ENCODE measurements around the gene DPYSL4. TPM values are rescaled to one million over a fixed set of nuclear protein-coding genes. Genes with fewer than 3 reads are reported as not detected.

DPYSL4 gene
- total RNA-seq, 4 donors from 2014 or later = 1.1 to 1.3 TPM; not detected in 2

DNA sequence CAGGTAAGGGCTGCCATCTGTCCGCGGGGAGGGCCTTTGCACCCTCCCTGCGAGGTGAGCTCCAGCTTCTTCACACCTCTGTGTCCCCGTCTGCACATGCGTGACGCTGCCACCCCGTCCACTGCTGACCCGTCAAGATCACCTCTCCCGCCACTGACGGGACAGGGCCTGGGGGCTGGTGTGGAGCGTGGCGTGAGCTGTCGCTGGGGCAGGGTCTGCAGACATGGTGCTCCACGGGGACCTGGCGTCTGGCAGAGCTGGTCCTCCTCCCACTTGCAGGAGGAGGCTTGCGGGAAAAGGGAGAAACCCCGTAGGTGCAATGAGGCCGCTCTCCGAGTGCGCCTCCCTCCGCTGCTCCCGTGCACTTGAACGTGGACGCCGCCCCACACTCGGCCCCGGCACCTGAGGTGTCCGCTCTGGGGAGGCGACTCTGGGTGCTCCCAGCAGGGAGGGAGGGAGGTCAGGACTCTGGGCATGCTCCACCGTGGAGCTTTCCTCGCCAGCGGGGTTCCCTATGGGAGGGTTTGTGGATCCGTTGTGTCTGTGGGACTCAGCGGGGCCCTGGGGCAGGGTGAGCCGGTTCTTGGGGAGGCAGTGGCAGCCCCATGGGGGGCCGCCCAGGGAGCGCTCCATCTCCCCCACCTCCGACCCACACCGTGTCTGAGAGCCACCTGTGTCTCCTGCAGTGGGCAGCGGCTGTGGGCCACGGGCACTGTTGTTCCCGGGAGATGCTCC, 17.6 kb upstream of the DPYSL4 start:
- 92 to 94% methylated on average over 33 to 41 of the region's 42 CpGs for WGBS, 2 donors
- intact Hi-C loops (cut with DNase I; ENCODE audit: low total_unique reads) = no loop called here
- no peak for DNase-seq (ENCODE audit: low spot score in 2 of 2)
- no peak overlapping the region for H3K4me3 ChIP-seq (ENCODE audit: low read depth, poor library complexity, severe bottlenecking)
- TF ChIP-seq POLR2A (IDR thresholded peaks at IDR 0.05) (no peak), CTCF (IDR thresholded peaks at IDR 0.05) (no peak)

DNA sequence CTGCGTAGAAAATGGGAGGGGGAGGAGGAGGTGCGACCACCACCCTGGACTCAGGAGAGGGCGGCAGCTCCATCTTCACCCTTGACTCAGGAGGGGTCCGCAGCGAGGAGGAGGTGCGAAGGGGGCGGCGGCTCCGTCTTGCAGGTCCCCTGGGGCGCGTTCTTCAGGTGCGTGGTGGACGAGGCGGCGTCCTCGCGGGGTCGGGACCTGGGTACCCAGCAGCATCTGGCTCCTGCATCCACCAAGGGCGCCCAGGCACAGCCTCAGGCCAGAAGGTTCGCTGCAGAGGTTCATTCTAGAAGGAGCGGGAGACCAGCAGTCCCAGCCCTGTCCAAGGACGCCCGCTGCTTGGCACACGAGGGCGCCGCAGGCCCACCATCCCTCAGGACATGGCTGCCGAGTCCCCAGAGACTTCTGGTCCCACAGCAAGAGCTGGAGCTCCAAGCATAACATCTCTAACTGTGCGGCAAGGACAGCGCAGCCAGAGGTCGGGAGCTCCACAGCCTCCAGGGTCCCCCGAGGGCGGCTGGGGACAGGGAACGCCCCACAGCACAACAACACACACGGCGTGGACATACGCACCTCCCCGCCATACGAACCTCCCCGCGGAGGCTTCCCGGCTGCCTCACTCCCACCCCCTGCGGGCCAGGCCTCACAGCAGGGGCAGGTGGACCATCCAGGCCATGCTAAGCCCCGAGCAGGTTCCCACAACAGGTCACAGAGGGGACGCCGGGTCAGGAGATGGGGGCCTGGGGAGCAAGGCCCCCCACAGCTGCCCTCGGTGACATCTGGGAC, 16.8 kb upstream of the DPYSL4 start:
- no peak overlapping the region for H3K4me3 ChIP-seq (ENCODE audit: low read depth, poor library complexity, severe bottlenecking)
- no peak for TF ChIP-seq POLR2A (IDR thresholded peaks at IDR 0.05)
- TF ChIP-seq CTCF (IDR thresholded peaks at IDR 0.05) = no peak
- intact Hi-C loops (cut with DNase I; ENCODE audit: low total_unique reads) = no loop called here
- DNase-seq (ENCODE audit: low spot score in 2 of 2) = no peak
- 86 to 90% methylated on average over 31 to 41 of the region's 46 CpGs for WGBS, 2 donors

DNA sequence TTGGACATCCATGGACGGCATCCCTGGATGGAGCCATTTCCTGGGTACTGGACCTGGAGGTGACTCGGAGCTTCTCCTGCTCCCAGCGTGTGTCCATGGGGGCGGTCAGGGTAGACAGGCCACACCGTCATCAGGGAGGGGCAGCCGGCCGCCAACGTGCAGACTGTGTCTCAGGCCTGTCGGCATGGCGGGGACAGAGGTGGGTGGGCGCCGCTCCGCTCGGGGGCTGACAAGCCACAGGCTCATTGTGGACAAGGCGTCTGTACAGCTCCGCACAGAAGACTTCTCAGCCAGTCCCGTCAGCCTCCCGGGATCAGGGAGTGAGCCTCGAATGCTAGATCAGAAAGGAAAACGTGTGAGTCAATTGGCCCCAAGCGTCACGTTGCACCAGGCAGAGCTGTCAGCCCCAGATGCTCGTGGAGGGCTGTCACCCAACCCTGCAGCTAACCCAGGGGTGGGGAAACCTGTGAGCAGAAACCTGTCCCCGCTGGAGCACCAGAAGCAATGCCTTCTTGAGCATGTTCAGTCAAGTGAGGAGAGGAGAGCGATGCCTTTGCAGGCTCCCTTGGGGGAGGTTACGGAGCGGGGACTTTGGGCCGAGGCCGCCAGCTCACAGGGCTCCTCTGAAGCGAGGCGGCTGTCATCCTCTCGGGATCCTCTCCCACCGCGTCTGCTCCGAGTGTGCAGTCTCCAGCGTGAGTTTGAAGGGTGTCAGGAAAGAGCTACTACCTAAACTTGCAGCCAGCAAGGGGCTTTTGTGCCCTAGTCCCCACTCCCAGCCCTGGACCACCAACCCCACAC, 16.0 kb upstream of the DPYSL4 start:
- H3K4me3 ChIP-seq (ENCODE audit: low read depth, poor library complexity, severe bottlenecking) = no peak overlapping the region
- TF ChIP-seq CTCF (IDR thresholded peaks at IDR 0.05) (no peak), POLR2A (IDR thresholded peaks at IDR 0.05) (no peak)
- 50 to 53% methylated on average over 27 to 36 of the region's 36 CpGs for WGBS, 2 donors
- DNase-seq (ENCODE audit: low spot score in 2 of 2) = no peak
- intact Hi-C loops (cut with DNase I; ENCODE audit: low total_unique reads) = no loop called here

GRCh38 chr10:132172091-132173066, 14.4 kb upstream of the DPYSL4 start:
- WGBS, 2 donors = 41 to 47% methylated on average over 26 of the region's 26 CpGs
- intact Hi-C loops (cut with DNase I; ENCODE audit: low total_unique reads) = no loop called here
- no peak overlapping the region for H3K4me3 ChIP-seq (ENCODE audit: low read depth, poor library complexity, severe bottlenecking)
- TF ChIP-seq POLR2A (IDR thresholded peaks at IDR 0.05) (no peak), CTCF (IDR thresholded peaks at IDR 0.05) (no peak)
- no peak for DNase-seq (ENCODE audit: low spot score in 2 of 2)

GRCh38 chr10:132173185-132173584, 13.6 kb upstream of the DPYSL4 start:
- TF ChIP-seq POLR2A (IDR thresholded peaks at IDR 0.05) = no peak
- no peak for TF ChIP-seq CTCF (IDR thresholded peaks at IDR 0.05)
- intact Hi-C loops (cut with DNase I; ENCODE audit: low total_unique reads) = no loop called here
- WGBS, 2 donors = 67 to 68% methylated on average over 5 of the region's 5 CpGs
- DNase-seq (ENCODE audit: low spot score in 2 of 2) = no peak
- H3K4me3 ChIP-seq (ENCODE audit: low read depth, poor library complexity, severe bottlenecking) = no peak overlapping the region

Data from lower leg skin (tissue), 4 donors.